Measurements from ENCODE around the gene CATSPERE.
"Not testable (repeated sequence)": the region's sequence is repeated elsewhere in the genome, so short reads cannot be mapped to it uniquely, and the experiment has no call there.

The CATSPERE gene

DNA sequence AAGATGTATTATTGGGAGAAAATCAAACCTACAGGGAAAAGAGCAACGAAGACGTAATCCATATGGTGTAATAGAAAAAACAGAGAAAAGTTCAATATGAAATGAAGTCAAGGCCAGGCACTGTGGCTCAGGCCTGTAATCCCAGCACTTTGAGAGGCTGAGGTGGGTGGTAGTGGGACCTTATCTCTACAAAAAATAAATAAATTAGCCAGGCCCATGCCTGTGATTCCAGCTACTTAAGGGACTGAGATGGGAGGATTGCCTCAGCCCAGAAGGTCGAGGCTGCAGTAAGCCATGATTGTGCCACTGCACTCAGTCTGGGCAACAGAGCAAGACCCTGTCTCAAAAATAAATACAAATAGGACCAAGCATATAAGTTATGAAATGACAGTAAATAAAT is 203.3 kb downstream of the CATSPERE start:
- no peak overlapping the region for H2BK5ac ChIP-seq (ENCODE audit: low read length)
- H3K18ac ChIP-seq (ENCODE audit: low read length), result no peak overlapping the region
- no peak overlapping the region for H3K4me2 ChIP-seq (ENCODE audit: insufficient read depth, low read length, poor library complexity, severe bottlenecking)
- no peak overlapping the region for H2BK120ac ChIP-seq (ENCODE audit: low read depth, low read length)
- no peak overlapping the region for H3K23ac ChIP-seq (ENCODE audit: low read depth, low read length, poor library complexity)
- no peak overlapping the region for H4K91ac ChIP-seq (ENCODE audit: low read depth, low read length, poor library complexity)
- no peak overlapping the region for H4K8ac ChIP-seq (ENCODE audit: low read depth, low read length)
- H3K79me1 ChIP-seq (ENCODE audit: low read depth, low read length), result peaks cover 1% of the 10 kb centered on the region
- no peak overlapping the region for H2BK15ac ChIP-seq (ENCODE audit: low read length)
- H2AK5ac ChIP-seq (ENCODE audit: low read depth, low read length), result no peak overlapping the region
- H3K4me3 ChIP-seq (ENCODE audit: low read length in 2 of 2), result no peak overlapping the region
- no peaks in the 10 kb centered on the region for H3K27me3 ChIP-seq (ENCODE audit: control insufficient read depth in 3 of 3, insufficient read depth in 3 of 3, low read depth in 1 of 3, low read length in 3 of 3)
- no peak overlapping the region for H3K27ac ChIP-seq (replicated peaks; ENCODE audit: low read length)
- no peak overlapping the region for H2BK12ac ChIP-seq (ENCODE audit: low read length)
- no peak overlapping the region for H3K4ac ChIP-seq (ENCODE audit: low read length)
- WGBS, 2 donors (ENCODE audit: extremely low coverage in 2 of 2, insufficient read length in 2 of 2, insufficient replicate concordance in 1 of 2), result no CpG with 5 or more reads among the region's 3 CpGs
- DNase-seq (ENCODE audit: low spot score), result no peak
- H3K9ac ChIP-seq (ENCODE audit: low read depth, low read length, poor library complexity), result no peak overlapping the region
- no peak overlapping the region for H2AFZ ChIP-seq (ENCODE audit: low read length)
- no peaks in the 10 kb centered on the region for H3K4me1 ChIP-seq (ENCODE audit: control insufficient read depth in 2 of 2, insufficient read depth in 1 of 2, low read depth in 1 of 2, low read length in 2 of 2)
- peaks cover 3 to 17% of the 10 kb centered on the region in 2 donors for H3K36me3 ChIP-seq (replicated peaks in 1 of 2; ENCODE audit: control insufficient read depth in 2 of 2, insufficient read depth in 2 of 2, low read length in 2 of 2)
- H3K14ac ChIP-seq (ENCODE audit: low read length), result no peak overlapping the region
- peaks cover 0 to 13% of the 10 kb centered on the region in 2 donors for H3K9me3 ChIP-seq (replicated peaks in 1 of 2; ENCODE audit: control insufficient read depth in 2 of 2, insufficient read depth in 1 of 2, low read depth in 1 of 2, low read length in 2 of 2)

DNA sequence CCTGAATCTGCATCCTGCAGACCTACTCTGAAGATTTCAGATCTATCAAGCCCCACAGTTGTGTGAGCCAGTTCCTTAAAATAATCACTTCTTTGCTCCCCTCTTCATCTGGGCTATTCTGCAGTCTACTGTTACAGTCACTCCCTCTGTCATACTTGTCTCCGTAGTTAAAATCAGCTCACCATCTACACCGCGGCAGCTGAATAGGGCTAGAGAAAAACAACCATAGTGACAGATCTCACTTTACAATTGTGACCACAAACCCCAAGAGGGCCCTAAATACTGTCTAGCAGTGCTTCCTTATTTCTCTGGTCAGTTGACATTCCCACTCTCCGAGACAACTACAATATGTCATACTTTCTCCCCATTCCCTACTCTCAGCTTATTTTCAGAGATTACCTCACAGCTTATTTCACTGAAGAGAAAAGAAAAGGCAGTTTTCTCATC is 204.7 kb downstream of the CATSPERE start:
- H4K91ac ChIP-seq (ENCODE audit: low read depth, low read length, poor library complexity), result no peak overlapping the region
- no peak overlapping the region for H3K4me2 ChIP-seq (ENCODE audit: insufficient read depth, low read length, poor library complexity, severe bottlenecking)
- H3K18ac ChIP-seq (ENCODE audit: low read length), result no peak overlapping the region
- no peak overlapping the region for H2AK5ac ChIP-seq (ENCODE audit: low read depth, low read length)
- H3K4me1 ChIP-seq (ENCODE audit: control insufficient read depth in 2 of 2, insufficient read depth in 1 of 2, low read depth in 1 of 2, low read length in 2 of 2), result no peaks in the 10 kb centered on the region
- no peak overlapping the region for H2BK120ac ChIP-seq (ENCODE audit: low read depth, low read length)
- no peak overlapping the region for H3K4me3 ChIP-seq (ENCODE audit: low read length in 2 of 2)
- DNase-seq (ENCODE audit: low spot score), result no peak
- H3K79me1 ChIP-seq (ENCODE audit: low read depth, low read length), result no peaks in the 10 kb centered on the region
- peaks cover 0 to 10% of the 10 kb centered on the region in 2 donors for H3K9me3 ChIP-seq (replicated peaks in 1 of 2; ENCODE audit: control insufficient read depth in 2 of 2, insufficient read depth in 1 of 2, low read depth in 1 of 2, low read length in 2 of 2)
- no peak overlapping the region for H3K23ac ChIP-seq (ENCODE audit: low read depth, low read length, poor library complexity)
- H4K8ac ChIP-seq (ENCODE audit: low read depth, low read length), result no peak overlapping the region
- no peak overlapping the region for H3K14ac ChIP-seq (ENCODE audit: low read length)
- no peak overlapping the region for H2BK5ac ChIP-seq (ENCODE audit: low read length)
- no CpG with 5 or more reads among the region's 4 CpGs for WGBS, 2 donors (ENCODE audit: extremely low coverage in 2 of 2, insufficient read length in 2 of 2, insufficient replicate concordance in 1 of 2)
- H3K9ac ChIP-seq (ENCODE audit: low read depth, low read length, poor library complexity), result no peak overlapping the region
- peaks cover 0 to 7% of the 10 kb centered on the region in 2 donors for H3K36me3 ChIP-seq (replicated peaks in 1 of 2; ENCODE audit: control insufficient read depth in 2 of 2, insufficient read depth in 2 of 2, low read length in 2 of 2)
- no peaks in the 10 kb centered on the region for H3K27me3 ChIP-seq (ENCODE audit: control insufficient read depth in 3 of 3, insufficient read depth in 3 of 3, low read depth in 1 of 3, low read length in 3 of 3)
- no peak overlapping the region for H2BK12ac ChIP-seq (ENCODE audit: low read length)
- no peak overlapping the region for H3K4ac ChIP-seq (ENCODE audit: low read length)
- no peak overlapping the region for H2BK15ac ChIP-seq (ENCODE audit: low read length)
- no peak overlapping the region for H3K27ac ChIP-seq (replicated peaks; ENCODE audit: low read length)
- no peak overlapping the region for H2AFZ ChIP-seq (ENCODE audit: low read length)

DNA sequence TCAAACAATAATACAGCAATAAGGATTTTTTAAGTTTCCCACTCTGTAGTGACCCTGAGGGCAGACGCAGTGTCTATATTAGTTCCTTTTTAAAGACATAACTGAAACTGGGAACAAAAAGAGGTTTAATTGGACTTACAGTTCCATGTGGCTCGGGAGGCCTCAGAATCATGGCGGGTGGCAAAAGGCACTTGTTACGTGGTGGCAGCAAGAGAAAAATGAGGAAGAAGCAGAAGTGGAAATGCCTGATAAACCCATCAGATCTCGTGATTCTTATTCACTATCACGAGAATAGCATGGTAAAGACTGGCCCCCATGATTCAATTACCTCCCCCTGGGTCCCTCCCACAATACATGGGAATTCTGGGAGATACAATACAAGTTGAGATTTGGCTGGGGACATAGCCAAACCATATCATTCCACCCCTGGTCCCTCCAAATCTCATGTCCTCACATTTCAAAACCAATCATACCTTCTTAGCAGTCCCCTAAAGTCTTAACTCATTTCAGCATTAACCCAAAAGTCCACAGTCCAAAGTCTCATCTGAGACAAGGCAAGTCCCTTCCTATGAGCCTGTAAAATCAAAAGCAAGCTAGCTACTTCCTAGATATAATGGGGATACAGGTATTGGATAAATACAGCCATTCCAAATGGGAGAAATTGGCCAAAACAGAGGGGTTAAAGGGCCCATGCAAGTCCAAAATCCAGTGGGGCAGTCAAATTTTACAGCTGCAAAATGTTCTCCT is 205.8 kb downstream of the CATSPERE start:
- not testable (repeated sequence) for DNase-seq (ENCODE audit: low spot score); H3K23ac ChIP-seq (ENCODE audit: low read depth, low read length, poor library complexity); H3K4ac ChIP-seq (ENCODE audit: low read length); H4K91ac ChIP-seq (ENCODE audit: low read depth, low read length, poor library complexity); H2BK12ac ChIP-seq (ENCODE audit: low read length); H3K4me2 ChIP-seq (ENCODE audit: insufficient read depth, low read length, poor library complexity, severe bottlenecking); H3K9ac ChIP-seq (ENCODE audit: low read depth, low read length, poor library complexity); H2AK5ac ChIP-seq (ENCODE audit: low read depth, low read length); H3K4me3 ChIP-seq (ENCODE audit: low read length in 2 of 2); H2AFZ ChIP-seq (ENCODE audit: low read length); H3K14ac ChIP-seq (ENCODE audit: low read length); H3K36me3 ChIP-seq (replicated peaks in 1 of 2; ENCODE audit: control insufficient read depth in 2 of 2, insufficient read depth in 2 of 2, low read length in 2 of 2); H3K27me3 ChIP-seq (ENCODE audit: control insufficient read depth in 3 of 3, insufficient read depth in 3 of 3, low read depth in 1 of 3, low read length in 3 of 3); H3K27ac ChIP-seq (replicated peaks; ENCODE audit: low read length); H3K79me1 ChIP-seq (ENCODE audit: low read depth, low read length); H2BK120ac ChIP-seq (ENCODE audit: low read depth, low read length); H3K18ac ChIP-seq (ENCODE audit: low read length); H3K4me1 ChIP-seq (ENCODE audit: control insufficient read depth in 2 of 2, insufficient read depth in 1 of 2, low read depth in 1 of 2, low read length in 2 of 2); H2BK15ac ChIP-seq (ENCODE audit: low read length); H2BK5ac ChIP-seq (ENCODE audit: low read length)
- WGBS, 2 donors (ENCODE audit: extremely low coverage in 2 of 2, insufficient read length in 2 of 2, insufficient replicate concordance in 1 of 2), result no CpG with 5 or more reads among the region's 6 CpGs
- Histone ChIP-seq H3K9me3 (replicated peaks in 1 of 2; ENCODE audit: control insufficient read depth in 2 of 2, insufficient read depth in 1 of 2, low read depth in 1 of 2, low read length in 2 of 2) (peaks cover 0 to 14% of the 10 kb centered on the region in 2 donors), H4K8ac (ENCODE audit: low read depth, low read length) (peak overlapping the region; percentile 65)

DNA sequence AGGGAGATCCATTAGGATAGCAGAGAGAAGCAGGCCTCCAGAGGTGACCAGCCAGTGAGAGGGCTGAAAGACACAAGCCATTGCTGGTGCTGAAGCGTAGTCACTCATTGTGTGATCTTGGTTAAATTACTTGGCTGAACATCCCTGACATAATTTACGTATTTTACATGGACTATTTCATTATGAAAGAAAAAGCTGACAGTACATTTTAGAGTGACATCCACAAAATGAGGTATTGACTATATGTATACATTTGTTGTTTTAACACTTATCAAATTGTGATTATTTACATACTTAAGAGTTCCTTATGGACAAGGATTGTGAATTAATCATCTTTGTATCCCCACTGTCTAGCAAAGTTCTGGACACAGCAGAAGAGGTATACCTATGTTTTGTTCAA is 206.7 kb downstream of the CATSPERE start:
- DNase-seq (ENCODE audit: low spot score), result no peak
- no CpG with 5 or more reads among the region's 2 CpGs for WGBS, 2 donors (ENCODE audit: extremely low coverage in 2 of 2, insufficient read length in 2 of 2, insufficient replicate concordance in 1 of 2)

More for the DNA sequence above, 206.7 kb downstream of the CATSPERE start:
- H2AK5ac ChIP-seq (ENCODE audit: low read depth, low read length), result no peak overlapping the region
- no peak overlapping the region for H3K4me3 ChIP-seq (ENCODE audit: low read length in 2 of 2)
- H2AFZ ChIP-seq (ENCODE audit: low read length), result no peak overlapping the region
- no peak overlapping the region for H3K9ac ChIP-seq (ENCODE audit: low read depth, low read length, poor library complexity)
- H3K18ac ChIP-seq (ENCODE audit: low read length), result no peak overlapping the region
- H3K27ac ChIP-seq (replicated peaks; ENCODE audit: low read length), result no peak overlapping the region
- H3K4me2 ChIP-seq (ENCODE audit: insufficient read depth, low read length, poor library complexity, severe bottlenecking), result no peak overlapping the region
- H3K4me1 ChIP-seq (ENCODE audit: control insufficient read depth in 2 of 2, insufficient read depth in 1 of 2, low read depth in 1 of 2, low read length in 2 of 2), result no peaks in the 10 kb centered on the region
- H3K27me3 ChIP-seq (ENCODE audit: control insufficient read depth in 3 of 3, insufficient read depth in 3 of 3, low read depth in 1 of 3, low read length in 3 of 3), result no peaks in the 10 kb centered on the region
- no peak overlapping the region for H2BK15ac ChIP-seq (ENCODE audit: low read length)
- H2BK5ac ChIP-seq (ENCODE audit: low read length), result no peak overlapping the region
- no peaks in the 10 kb centered on the region for H3K79me1 ChIP-seq (ENCODE audit: low read depth, low read length)
- H3K23ac ChIP-seq (ENCODE audit: low read depth, low read length, poor library complexity), result no peak overlapping the region
- H2BK120ac ChIP-seq (ENCODE audit: low read depth, low read length), result no peak overlapping the region
- H3K14ac ChIP-seq (ENCODE audit: low read length), result no peak overlapping the region
- H4K91ac ChIP-seq (ENCODE audit: low read depth, low read length, poor library complexity), result no peak overlapping the region
- no peak overlapping the region for H2BK12ac ChIP-seq (ENCODE audit: low read length)
- H3K4ac ChIP-seq (ENCODE audit: low read length), result no peak overlapping the region
- H3K9me3 ChIP-seq (replicated peaks in 1 of 2; ENCODE audit: control insufficient read depth in 2 of 2, insufficient read depth in 1 of 2, low read depth in 1 of 2, low read length in 2 of 2), result peaks cover 0 to 14% of the 10 kb centered on the region in 2 donors
- no peak overlapping the region for H4K8ac ChIP-seq (ENCODE audit: low read depth, low read length)
- peaks cover 0 to 15% of the 10 kb centered on the region in 2 donors for H3K36me3 ChIP-seq (replicated peaks in 1 of 2; ENCODE audit: control insufficient read depth in 2 of 2, insufficient read depth in 2 of 2, low read length in 2 of 2)
